ENCODE results near the gene RYK.
"Not testable (repeated sequence)": the region's sequence is repeated elsewhere in the genome, so short reads cannot be mapped to it uniquely, and the experiment has no call there.

RYK gene

GRCh38 chr3:134250717-134251220 is at the start of gene RYK:
RYK (minus strand) TSS chr3:134250859; CDS start chr3:134250654, 205 bp downstream.
- peak; percentile 88 for DNase-seq

- DNase-seq, result no peak
These were observed 49.2 kb upstream of the RYK start for GRCh38 chr3:134299888-134300206.

GRCh38 chr3:134299185-134299887 is 48.7 kb upstream of the RYK start:
- DNase-seq, result peak; percentile 24

GRCh38 chr3:134298249-134298648 is 47.6 kb upstream of the RYK start:
- no peak for DNase-seq

- DNase-seq, result no peak
These were observed 46.0 kb upstream of the RYK start for GRCh38 chr3:134296616-134297015.

- no peak for DNase-seq
These were observed 45.3 kb upstream of the RYK start for GRCh38 chr3:134295930-134296329.

- DNase-seq, result no peak
These were observed 43.9 kb upstream of the RYK start for GRCh38 chr3:134294302-134295280.

- no peak for DNase-seq
These were observed 40.9 kb upstream of the RYK start for GRCh38 chr3:134291319-134292254.

GRCh38 chr3:134287512-134287911 is 36.9 kb upstream of the RYK start:
- no peak for DNase-seq

- no peak for DNase-seq
These were observed 33.8 kb upstream of the RYK start for GRCh38 chr3:134284438-134284837.

GRCh38 chr3:134282659-134283047 is 32.0 kb upstream of the RYK start:
- no peak for DNase-seq

- DNase-seq, result no peak
These were observed 31.4 kb upstream of the RYK start for GRCh38 chr3:134281912-134282658.

- no peak for DNase-seq
These were observed 28.8 kb upstream of the RYK start for GRCh38 chr3:134279466-134279865.

GRCh38 chr3:134277066-134277660 is 26.5 kb upstream of the RYK start:
- no peak for DNase-seq

GRCh38 chr3:134276086-134276485 is 25.4 kb upstream of the RYK start:
- DNase-seq, result no peak

GRCh38 chr3:134275110-134275509 is 24.5 kb upstream of the RYK start:
- not testable (repeated sequence) for DNase-seq

GRCh38 chr3:134274571-134274970 is 23.9 kb upstream of the RYK start:
- no peak for DNase-seq

- DNase-seq, result no peak
These were observed 17.3 kb upstream of the RYK start for GRCh38 chr3:134267996-134268395.

GRCh38 chr3:134260987-134261386 is 10.3 kb upstream of the RYK start:
- no peak for DNase-seq

GRCh38 chr3:134258761-134259347 is 8.2 kb upstream of the RYK start:
- no peak for DNase-seq

- DNase-seq, result no peak
These were observed 4.7 kb upstream of the RYK start for GRCh38 chr3:134255404-134255803.

Measured in NCI-H82 (cell line).